Body of pancreas (tissue), 4 donors: ENCODE results near the gene LRRC37B.

Experiments
- POLR2A ChIP-seq, 3 donors: fragments of 450-650 bp; IDR thresholded peaks; one replicate each; pipeline ENCODE4 v1.6.1; 2016; ENCODE audit warnings: antibody characterized with exemption in 3 of 3, mild to moderate bottlenecking in 2 of 3
- TF ChIP-seq, protein P1 (sequence below), 7 experiments: fragments of 450-650 bp in 4 of 7; fragments of 200-600 bp in 3 of 7; sonication (generic) in 3 of 7; IDR thresholded peaks; one replicate each; pipeline ENCODE4 v1.5.1; 2016 to 2019; ENCODE audit warnings: antibody characterized with exemption in 7 of 7

- TF ChIP-seq, protein P1, sequence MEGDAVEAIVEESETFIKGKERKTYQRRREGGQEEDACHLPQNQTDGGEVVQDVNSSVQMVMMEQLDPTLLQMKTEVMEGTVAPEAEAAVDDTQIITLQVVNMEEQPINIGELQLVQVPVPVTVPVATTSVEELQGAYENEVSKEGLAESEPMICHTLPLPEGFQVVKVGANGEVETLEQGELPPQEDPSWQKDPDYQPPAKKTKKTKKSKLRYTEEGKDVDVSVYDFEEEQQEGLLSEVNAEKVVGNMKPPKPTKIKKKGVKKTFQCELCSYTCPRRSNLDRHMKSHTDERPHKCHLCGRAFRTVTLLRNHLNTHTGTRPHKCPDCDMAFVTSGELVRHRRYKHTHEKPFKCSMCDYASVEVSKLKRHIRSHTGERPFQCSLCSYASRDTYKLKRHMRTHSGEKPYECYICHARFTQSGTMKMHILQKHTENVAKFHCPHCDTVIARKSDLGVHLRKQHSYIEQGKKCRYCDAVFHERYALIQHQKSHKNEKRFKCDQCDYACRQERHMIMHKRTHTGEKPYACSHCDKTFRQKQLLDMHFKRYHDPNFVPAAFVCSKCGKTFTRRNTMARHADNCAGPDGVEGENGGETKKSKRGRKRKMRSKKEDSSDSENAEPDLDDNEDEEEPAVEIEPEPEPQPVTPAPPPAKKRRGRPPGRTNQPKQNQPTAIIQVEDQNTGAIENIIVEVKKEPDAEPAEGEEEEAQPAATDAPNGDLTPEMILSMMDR (IDR thresholded peaks at IDR 0.05): no peak
- no peak for TF ChIP-seq POLR2A (IDR thresholded peaks at IDR 0.05)
Measured at GRCh38 chr17:31967648-31968047, 39.5 kb upstream of the LRRC37B start.
